Mammary epithelial cell (primary cell): ENCODE results near the gene TDRD12.

ENCODE experiments used
- EZH2 ChIP-seq: IDR thresholded peaks from 2 replicates; pipeline ENCODE4 v1.6.1; 2012; ENCODE audit warnings: low read length, inconsistent platforms, borderline replicate concordance
- TF ChIP-seq, protein P1 (sequence below), 2 donors: IDR thresholded peaks in 1 of 2; conservative IDR thresholded peaks in 1 of 2; 2 replicates each; pipeline ENCODE4 v1.5.1; 2011 to 2012; ENCODE audit warnings: inconsistent platforms in 2 of 2, low read length in 2 of 2, mild to moderate bottlenecking in 2 of 2, control low read depth in 1 of 2, low read depth in 1 of 2; ENCODE audit not compliant: insufficient read depth in 1 of 2; ENCODE audit errors: extremely low read depth in 1 of 2

DNA sequence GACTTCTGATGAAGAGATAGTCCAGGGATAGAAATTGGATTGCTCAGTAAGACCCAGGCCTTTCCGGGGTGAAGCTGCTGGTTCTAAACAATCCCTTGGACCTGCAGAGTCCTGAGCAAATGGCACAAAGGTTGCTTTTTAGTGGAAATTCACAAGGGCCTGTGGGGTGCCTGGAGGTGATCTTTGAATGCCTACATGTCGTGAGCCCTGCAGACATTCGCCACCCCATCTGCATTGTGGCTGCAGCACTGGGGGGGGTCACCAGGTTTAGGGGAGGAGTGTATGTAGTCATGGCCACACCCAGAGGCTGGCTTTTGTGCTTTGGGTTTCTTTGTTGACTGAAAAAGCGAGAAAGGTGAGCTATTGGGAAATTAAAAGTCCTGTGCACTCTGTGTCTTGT is 108.6 kb downstream of the TDRD12 start:
- TF ChIP-seq, protein P1, sequence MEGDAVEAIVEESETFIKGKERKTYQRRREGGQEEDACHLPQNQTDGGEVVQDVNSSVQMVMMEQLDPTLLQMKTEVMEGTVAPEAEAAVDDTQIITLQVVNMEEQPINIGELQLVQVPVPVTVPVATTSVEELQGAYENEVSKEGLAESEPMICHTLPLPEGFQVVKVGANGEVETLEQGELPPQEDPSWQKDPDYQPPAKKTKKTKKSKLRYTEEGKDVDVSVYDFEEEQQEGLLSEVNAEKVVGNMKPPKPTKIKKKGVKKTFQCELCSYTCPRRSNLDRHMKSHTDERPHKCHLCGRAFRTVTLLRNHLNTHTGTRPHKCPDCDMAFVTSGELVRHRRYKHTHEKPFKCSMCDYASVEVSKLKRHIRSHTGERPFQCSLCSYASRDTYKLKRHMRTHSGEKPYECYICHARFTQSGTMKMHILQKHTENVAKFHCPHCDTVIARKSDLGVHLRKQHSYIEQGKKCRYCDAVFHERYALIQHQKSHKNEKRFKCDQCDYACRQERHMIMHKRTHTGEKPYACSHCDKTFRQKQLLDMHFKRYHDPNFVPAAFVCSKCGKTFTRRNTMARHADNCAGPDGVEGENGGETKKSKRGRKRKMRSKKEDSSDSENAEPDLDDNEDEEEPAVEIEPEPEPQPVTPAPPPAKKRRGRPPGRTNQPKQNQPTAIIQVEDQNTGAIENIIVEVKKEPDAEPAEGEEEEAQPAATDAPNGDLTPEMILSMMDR (conservative IDR thresholded peaks at IDR 0.05 in 1 of 2, IDR thresholded peaks at IDR 0.05 in 1 of 2; ENCODE audit: extremely low read depth in 1 of 2, insufficient read depth in 1 of 2, low read depth in 1 of 2, low read length in 2 of 2): no peak
- no peak for TF ChIP-seq EZH2
